H7 (cell line): ENCODE measurements around the gene JMJD8. TPM values are rescaled to one million over a fixed set of nuclear protein-coding genes. Genes with fewer than 3 reads are reported as not detected.

ENCODE experiments used
- DNase-seq: peaks from one replicate; pipeline ENCODE4 v3.0.0; 2012
- H3K27me3 ChIP-seq: 2 replicates; pipeline ENCODE4 v1.6.0; 2011; ENCODE audit warnings: mild to moderate bottlenecking, low read length; ENCODE audit not compliant: control insufficient read depth, insufficient read depth
- H3K36me3 ChIP-seq: replicated peaks from 2 replicates; pipeline ENCODE4 v1.5.1; 2011; ENCODE audit warnings: low read length; ENCODE audit not compliant: control insufficient read depth, insufficient read depth
- H3K4me3 ChIP-seq: 2 replicates; pipeline ENCODE4 v1.5.1; 2011; ENCODE audit warnings: low read depth, mild to moderate bottlenecking, control low read depth, low read length, moderate library complexity; ENCODE audit not compliant: insufficient read depth
- total RNA-seq: library from RNA; depleted of rRNA; stranded (reverse); fragments of >200 nt; shearing (Covaris generic); gene quantifications from 2 replicates; pipeline ENCODE4 v1.2.3, GENCODE V29; 2014

JMJD8 gene
- total RNA-seq, 1 experiment from 2014 or later = 88.2 TPM

DNA sequence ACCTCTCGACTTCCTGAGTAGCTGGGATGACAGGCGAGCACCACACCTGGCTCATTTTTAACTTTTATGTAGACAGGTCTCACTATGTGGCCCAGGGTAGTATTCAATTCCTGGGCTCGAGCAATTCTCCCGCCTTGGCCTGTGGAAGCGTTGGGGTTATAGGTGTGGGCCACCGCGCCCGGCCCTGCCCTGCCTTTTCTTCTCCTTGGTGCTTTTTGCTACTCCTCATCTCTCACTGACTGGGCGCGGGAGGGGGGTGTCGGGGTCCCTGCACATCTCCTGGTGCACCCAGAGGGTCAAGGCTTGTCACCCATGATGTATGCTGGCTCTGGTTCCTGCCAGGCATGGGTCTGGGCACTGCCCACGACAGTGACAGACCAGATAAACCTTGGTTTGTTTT, 39.6 kb downstream of the JMJD8 start:
- Histone ChIP-seq H3K27me3 (peaks cover 3% of the 10 kb centered on the region), H3K4me3 (no peak overlapping the region), H3K36me3 (no peaks in the 10 kb centered on the region; the same call in 1 of the 2 replicates)
- DNase-seq = no peak

DNA sequence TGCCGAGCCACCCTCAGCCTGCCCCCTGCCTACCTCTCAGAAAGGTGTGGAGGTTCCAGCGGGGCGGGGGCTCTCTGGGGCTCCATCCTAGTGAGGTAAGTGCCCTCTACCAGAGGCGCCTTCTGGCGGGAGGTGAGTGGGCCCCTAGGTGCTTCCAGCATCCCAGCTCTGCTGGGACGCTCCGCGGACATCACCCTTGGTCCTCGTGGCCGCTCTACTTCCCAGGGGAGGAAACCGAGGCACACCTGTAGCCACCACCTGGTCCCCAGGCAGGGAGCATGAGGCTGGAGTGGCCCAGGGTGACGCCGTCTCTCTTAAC, 41.1 kb downstream of the JMJD8 start:
- peak; percentile 74 for DNase-seq
- peaks cover 3% of the 10 kb centered on the region for H3K27me3 ChIP-seq
- H3K4me3 ChIP-seq = peak overlapping the region; percentile 70; the same call in 1 of the 2 replicates
- H3K36me3 ChIP-seq = no peaks in the 10 kb centered on the region; the same call in 1 of the 2 replicates

DNA sequence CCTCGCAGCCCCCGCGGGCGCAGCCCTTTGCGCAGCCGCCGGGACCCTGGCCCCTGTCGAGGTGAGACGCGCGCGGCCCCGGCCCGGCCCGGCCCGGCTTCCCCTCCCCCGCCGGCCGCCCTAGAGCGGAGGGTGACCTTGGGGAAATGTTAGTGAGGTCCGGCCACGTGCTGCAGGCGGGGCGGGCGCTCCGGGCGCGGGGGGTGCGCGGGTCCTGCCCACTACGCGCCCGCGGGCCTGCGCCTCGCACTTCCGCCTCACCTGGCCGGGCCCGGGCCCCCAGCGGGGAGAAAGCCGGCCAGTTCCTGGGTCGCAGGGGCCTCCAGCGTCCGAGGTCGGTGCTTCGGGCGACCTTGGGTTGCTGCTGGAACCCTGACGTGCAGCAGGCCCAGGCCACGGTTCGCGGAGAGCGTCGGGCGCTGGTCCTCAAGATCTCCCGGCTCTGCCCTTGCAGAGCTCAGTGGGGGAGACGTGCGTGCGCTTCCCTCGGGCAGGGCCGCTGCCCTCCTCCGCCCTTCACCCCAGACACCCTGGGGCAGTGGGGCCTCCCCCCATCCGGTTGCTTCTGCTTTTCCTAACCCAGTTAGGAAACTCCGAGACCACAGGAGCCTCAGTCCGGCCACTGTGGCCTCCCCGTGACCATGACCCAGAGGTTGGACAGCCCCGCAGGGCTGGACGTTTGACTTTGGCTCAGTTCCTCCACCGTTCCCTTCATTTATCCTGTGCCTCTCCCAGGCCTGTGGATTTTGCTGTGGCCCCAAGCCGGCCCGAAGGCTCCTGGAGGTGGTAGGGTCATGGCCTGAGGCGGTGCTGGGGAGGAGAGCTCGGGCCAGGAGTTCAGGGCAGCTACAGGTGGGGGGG, 41.7 kb downstream of the JMJD8 start:
- Histone ChIP-seq H3K36me3 (no peaks in the 10 kb centered on the region; the same call in 1 of the 2 replicates), H3K27me3 (peaks cover 3% of the 10 kb centered on the region), H3K4me3 (peak overlapping the region; percentile 70)
- peak; percentile 93 for DNase-seq

DNA sequence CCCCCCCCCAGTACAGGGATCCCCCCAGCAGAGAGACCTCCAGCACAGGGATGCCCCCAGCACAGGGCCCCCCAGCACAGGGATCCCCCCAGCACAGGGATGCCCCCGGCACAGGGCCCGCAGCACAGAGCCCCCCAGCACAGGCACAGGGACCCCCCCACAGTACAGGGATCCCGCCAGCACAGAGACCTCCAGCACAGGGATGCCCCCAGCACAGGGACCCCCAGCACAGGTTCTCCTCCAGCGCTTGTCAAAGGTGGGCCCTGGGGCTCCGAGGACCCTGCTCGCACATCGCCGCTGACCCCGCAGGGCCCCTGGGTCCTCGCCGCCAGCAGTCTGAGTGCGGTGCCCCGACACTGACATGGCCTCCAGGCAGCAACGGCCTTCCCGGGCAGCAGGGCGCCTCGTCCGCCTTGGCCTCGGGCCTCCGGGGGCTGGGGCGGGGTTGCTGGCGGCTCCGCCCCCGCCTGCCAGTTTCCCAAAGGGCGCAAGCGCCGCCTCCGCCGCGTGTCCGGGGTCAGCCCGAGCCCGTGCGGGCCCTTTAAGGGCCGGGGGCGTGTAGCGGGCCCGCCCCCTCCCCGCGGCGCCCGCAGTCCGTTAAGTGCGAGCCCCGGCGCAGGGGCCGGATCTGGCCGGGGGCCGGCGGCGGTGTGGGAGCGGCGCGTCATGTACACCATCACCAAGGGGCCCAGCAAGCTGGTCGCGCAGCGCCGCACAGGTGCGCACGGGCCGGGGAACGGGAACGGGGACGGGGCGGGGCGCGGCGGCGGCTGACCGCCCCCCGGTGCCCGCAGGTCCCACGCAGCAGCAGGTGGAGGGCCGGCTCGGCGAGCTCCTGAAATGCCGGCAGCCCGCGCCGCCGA, 42.6 kb downstream of the JMJD8 start, which contains the start of gene MCRIP2:
Gene MCRIP2 (plus strand): TSS at position 503 of the 863 bp plus-strand sequence. CDS start 164 bp downstream, at position 667.
- Histone ChIP-seq H3K4me3 (peak within 1 kb of the TSS; percentile 70), H3K27me3 (peaks cover 3% of the 10 kb centered on the region), H3K36me3 (no peaks in the 10 kb centered on the region; the same call in 1 of the 2 replicates)
- peak; percentile 100 for DNase-seq

DNA sequence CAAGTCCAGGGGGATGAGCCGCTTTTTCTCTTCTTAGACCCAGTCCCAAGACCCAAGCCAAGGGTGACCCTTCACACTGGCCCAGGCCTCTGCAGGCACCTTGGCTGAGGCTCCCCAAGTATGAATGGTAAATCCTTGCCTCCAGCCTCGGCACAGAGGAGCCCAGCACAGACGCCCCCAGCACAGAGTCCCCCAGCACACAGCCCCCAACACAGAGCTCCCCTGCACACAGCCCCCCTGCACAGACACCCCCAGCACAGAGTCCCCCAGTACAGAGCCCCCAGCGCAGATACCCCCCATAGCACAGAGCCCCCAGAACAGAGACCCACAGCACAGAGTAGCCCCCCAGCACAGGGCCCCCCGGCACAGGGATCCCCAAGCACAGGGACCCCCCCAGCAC, 43.5 kb downstream of the JMJD8 start:
- Histone ChIP-seq H3K27me3 (peaks cover 3% of the 10 kb centered on the region), H3K4me3 (no peak overlapping the region), H3K36me3 (no peaks in the 10 kb centered on the region)

DNA sequence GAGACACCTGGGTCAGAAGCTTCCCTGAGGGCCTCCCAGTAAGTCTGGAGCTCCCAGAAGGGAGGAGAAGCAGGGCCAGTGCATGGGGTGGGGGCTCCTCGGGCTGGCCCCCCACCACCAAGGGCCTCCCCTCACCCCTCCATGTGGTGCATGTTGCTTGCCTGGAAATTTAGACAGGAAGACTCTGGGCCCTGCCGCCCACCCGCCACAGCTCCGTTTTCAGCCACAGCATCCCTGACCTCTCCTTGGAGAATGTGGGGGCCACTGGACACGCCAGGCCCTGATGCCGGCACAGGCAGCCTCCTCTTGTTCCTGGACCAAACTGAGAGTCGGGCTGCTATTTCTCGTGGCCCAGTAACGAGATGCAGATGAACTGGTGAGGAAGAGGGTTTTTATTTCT, 45.3 kb downstream of the JMJD8 start:
- no peaks in the 10 kb centered on the region; the same call in none of the 2 replicates for H3K36me3 ChIP-seq

More for the DNA sequence above, 43.5 kb downstream of the JMJD8 start:
- no peak for DNase-seq

DNA sequence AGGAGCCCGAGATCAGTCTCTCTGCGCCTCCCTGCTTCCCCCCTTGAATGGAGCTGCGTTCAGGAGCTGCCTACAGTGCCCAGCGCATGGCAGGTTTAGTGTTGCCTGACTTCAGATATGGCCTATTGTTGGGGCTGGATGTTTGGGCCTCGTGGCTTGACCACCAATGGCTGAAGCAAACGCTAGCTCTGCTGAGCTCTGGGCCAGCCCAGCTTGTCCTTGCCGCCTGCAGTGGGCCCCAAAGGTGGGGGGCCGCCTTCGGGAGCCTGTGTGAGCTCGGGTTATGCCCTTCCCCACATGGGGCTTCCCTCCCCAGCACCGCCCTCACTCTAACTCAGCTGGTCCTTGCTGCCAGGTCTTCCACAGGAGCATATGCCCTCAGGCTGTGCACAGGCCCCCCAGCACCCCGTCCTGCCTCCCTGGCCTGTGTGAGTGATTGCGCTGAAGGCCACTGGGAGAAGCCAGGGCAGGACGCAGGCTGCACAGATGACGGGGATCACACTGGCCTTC, 46.0 kb downstream of the JMJD8 start:
- DNase-seq = no peak
- peaks cover 3% of the 10 kb centered on the region for H3K27me3 ChIP-seq
- no peaks in the 10 kb centered on the region; the same call in none of the 2 replicates for H3K36me3 ChIP-seq
- no peak overlapping the region for H3K4me3 ChIP-seq

More for the DNA sequence above, 45.3 kb downstream of the JMJD8 start:
- H3K27me3 ChIP-seq = peaks cover 3% of the 10 kb centered on the region
- no peak for DNase-seq
- no peak overlapping the region for H3K4me3 ChIP-seq

DNA sequence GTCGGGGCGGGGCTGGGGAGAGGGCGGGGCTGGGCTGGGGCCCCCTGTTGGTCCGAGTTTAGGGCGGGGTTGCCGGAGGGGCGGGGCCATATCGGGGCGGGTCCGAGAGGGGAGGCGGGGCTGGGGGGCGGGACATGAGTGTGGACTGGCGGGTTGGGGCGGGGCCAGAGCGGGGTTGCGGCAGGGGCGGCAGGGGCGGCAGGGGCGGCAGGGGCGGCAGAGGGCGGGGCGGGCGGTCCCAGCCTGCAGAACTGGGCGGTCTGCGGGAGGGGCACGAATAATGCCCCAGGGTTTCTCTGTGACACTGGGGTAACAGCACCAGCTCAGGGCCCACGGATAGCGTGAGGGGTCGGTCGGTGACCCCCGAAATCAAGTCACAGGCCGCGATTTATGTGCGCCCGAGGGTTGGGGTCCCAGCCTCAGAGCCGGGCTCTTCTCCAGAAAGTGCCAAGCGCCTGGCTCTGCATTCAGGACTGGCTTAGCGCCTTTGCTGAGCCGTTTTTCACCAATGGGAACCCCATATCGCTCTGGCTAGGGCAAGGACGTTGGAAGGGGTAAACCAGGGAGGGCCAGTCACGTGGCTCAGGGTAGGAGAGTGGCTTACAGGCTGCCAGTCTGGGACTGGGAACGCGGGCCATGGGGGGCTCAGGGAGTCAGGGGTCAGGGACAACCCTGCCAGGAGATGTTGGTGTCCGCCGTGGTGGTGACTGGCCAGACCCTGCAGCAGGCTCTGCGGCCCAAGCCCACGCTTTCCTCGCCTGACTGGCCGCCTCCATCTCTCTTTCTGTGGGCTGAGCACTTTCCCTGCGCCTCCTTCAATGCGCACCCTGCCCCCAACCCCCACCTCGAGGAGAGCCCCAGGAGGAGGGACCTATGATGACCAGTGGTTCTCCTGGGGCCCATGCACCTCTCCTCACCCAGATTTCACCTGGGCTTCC, 46.8 kb downstream of the JMJD8 start:
- peak; percentile 100 for DNase-seq
- Histone ChIP-seq H3K27me3 (peaks cover 1% of the 10 kb centered on the region), H3K4me3 (peak overlapping the region; percentile 92), H3K36me3 (no peaks in the 10 kb centered on the region; the same call in none of the 2 replicates)

DNA sequence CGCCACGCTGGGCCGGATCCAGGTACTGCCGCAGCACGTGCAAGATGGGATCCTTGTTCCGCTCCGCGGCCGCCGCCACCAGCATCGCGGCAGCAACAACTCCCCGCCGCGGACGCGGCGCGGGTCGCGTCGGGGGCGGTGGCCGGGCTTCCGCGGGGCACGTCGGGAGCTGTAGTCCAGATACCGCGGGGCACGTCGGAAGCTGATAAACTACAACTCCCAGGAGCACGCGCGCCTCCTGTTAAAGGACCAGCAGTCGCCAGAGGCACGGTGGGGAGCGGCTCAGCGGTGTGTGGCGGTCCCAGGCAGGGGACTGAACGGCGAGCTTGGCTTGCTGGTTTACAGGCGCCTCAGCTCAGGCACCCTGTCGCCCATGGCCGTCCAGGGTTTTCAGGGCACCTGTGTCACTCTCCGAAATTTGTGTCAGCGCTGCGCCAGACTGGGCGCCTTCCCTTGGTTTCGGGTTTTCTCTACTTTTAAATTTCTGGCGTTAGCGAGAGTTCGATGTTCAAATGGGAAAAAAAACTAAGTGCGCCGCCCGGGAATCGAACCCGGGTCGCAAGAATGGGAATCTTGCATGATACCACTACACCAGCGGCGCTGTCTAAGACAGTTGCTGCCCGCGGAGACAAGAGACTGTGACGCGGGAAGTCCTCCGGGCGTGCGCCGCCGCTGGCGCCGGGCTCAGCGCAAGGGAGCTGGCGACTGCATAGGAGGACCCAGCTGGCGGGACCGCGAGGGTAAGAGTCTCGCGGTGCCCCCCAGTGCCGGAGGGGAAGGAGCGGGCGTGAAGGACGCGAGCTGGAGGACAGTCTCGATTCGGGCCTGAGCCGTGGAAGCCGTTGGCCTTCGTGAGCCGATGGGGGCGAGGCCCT, 47.7 kb downstream of the JMJD8 start, which contains the start of gene METTL26:
Gene METTL26 (minus strand): TSS at position 100 of the 875 bp plus-strand sequence. CDS start 15 bp downstream, at position 85.
- Histone ChIP-seq H3K4me3 (peak within 1 kb of the TSS; percentile 92), H3K27me3 (no peaks in the 10 kb centered on the region), H3K36me3 (no peaks in the 10 kb centered on the region; the same call in none of the 2 replicates)
- peak; percentile 99 for DNase-seq

DNA sequence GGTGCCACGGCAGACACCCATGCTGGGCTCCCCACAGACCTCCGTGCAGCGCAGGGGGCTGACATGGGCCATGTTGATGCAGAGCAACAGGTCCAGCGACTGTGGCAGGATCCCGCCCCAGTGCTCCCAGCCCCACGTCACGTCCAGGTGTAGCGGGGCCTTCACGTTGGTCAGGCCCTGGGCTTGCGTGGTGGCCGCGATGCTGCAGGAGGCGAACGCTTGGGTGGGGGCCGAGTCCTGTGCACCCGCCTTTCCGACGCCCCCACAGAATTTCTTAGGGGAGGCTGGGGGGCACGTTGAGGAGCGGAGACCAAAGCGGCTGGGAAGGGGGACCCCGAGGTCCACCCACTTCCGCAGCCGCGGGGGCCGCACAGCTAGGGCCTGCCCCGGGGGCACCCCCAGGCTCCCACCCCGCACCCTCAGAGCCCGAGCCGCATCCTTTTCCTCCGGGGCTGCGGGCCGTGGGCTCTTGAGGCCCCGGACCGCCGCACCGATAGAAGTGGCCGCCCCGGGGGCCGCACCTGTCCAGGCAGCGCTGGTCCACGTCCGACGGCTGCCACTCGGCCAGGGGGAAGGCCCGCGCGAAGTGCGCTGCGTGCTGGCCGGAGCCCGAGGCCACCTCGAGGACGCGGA, 48.4 kb downstream of the JMJD8 start:
- Histone ChIP-seq H3K36me3 (no peaks in the 10 kb centered on the region; the same call in none of the 2 replicates), H3K4me3 (peak overlapping the region; percentile 92), H3K27me3 (no peaks in the 10 kb centered on the region)
- DNase-seq = no peak

DNA sequence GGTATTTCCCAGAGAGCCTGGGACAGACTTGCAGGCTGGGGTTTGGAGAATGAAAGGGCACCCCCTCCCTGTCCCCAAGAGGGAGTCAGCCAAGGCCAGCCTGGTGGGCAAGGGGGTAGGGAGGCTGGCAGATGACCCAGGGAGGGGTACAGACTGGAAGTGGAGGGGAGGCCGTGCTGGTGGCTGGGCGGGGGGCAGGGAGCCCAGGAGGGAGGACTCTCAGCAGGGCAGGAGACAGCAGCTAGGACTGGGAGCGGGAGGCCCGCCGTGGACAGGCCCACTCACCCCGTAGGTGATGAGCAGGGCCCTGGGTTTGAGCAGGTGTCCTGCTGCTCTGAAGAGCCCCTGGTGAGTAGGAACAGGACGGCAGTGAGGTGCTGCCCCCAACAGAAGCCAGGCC, 49.1 kb downstream of the JMJD8 start:
- no peak for DNase-seq
- no peaks in the 10 kb centered on the region for H3K27me3 ChIP-seq
- H3K4me3 ChIP-seq = no peak overlapping the region
- H3K36me3 ChIP-seq = no peaks in the 10 kb centered on the region; the same call in none of the 2 replicates

DNA sequence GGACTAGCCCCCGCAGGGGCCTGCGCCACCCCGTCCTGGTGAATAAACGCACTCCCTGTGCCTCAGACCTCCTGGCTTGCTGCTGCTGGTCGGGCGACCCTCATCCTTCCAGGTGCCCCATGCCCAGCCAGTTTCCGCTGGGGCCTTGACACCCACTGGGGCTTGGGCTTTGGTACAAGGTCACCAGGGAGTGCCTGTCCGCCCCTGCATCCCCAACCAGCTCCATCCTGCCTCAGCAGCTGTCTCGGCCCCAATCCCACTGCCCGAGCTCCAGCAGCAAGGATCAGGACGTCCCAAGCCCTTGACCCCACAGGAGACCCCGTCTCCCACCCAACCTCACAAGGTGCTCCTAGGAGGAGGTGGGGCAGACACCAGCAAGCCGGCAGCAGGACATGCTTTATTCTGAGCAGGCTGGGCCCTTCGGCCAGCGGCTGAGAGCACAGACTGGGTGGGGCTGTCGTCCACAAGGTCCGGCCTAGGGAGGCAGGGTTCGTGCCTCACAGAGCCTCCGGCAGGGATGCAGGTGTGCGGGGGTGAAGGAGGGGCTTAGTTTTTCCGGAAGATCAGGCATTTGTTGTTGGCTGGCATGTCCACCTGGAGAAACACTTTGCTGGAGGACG, 50.0 kb downstream of the JMJD8 start:
- Histone ChIP-seq H3K27me3 (no peaks in the 10 kb centered on the region), H3K4me3 (no peak overlapping the region), H3K36me3 (no peaks in the 10 kb centered on the region; the same call in none of the 2 replicates)
- no peak for DNase-seq
